Activated naive CD8-positive, alpha-beta T cell treated with anti-CD3 and anti-CD28 coated beads, Interleukin-2, amount 50 U/mL, for 24 hours (primary cell): ENCODE results near the gene CMTM2.
"Not testable (repeated sequence)": the region's sequence is repeated elsewhere in the genome, so short reads cannot be mapped to it uniquely, and the experiment has no call there.

Experiments
- ATAC-seq: fragments of 150-1000 bp; cut with Tn5 transposase; one replicate; pipeline ENCODE4 v1.10.0; 2021
- DNase-seq: peaks from one replicate; pipeline ENCODE4 v3.0.0; 2021
- H3K27ac Mint-ChIP-seq: one replicate; pipeline ENCODE4 v1.8.0; 2021; ENCODE audit warnings: mild to moderate bottlenecking, mixed read lengths
- H3K27me3 Mint-ChIP-seq: one replicate; pipeline ENCODE4 v1.8.0; 2021; ENCODE audit warnings: mixed read lengths
- H3K36me3 Mint-ChIP-seq: one replicate; pipeline ENCODE4 v1.8.0; 2021; ENCODE audit warnings: low read depth, mixed read lengths
- H3K4me1 Mint-ChIP-seq: one replicate; pipeline ENCODE4 v1.8.0; 2021; ENCODE audit warnings: mixed read lengths
- H3K4me3 Mint-ChIP-seq: one replicate; pipeline ENCODE4 v1.8.0; 2021; ENCODE audit warnings: mild to moderate bottlenecking, moderate library complexity, mixed read lengths
- H3K9me3 Mint-ChIP-seq: one replicate; pipeline ENCODE4 v1.8.0; 2021; ENCODE audit warnings: mixed read lengths

The CMTM2 gene

DNA sequence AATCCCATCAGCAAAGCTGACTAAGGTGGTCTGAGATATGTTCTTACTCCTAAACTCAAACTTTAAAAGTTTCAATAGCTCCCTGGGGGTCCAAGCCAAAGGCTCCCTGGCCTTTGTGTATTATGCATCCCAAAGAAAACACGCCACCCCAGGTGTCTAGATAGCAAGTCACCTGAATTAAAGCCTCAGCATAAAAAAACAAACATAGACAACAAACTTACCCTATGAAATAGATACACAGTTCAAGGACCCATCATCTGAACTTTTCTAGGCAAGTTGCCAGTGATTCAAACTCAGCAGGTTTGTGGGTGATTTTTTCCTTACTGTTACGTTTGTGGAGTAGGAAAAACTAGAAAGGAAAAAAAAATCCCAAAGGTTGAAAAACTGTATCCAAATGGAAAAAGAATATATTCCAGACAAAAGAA is 37.8 kb downstream of the CMTM2 start:
- DNase-seq: no peak
- Mint-ChIP-seq H3K4me3 (no peak overlapping the region), H3K9me3 (no peaks in the 10 kb centered on the region), H3K27me3 (no peaks in the 10 kb centered on the region), H3K36me3 (peaks cover 8% of the 10 kb centered on the region), H3K4me1 (peaks cover 8% of the 10 kb centered on the region), H3K27ac (no peak overlapping the region)
- ATAC-seq: no peak

DNA sequence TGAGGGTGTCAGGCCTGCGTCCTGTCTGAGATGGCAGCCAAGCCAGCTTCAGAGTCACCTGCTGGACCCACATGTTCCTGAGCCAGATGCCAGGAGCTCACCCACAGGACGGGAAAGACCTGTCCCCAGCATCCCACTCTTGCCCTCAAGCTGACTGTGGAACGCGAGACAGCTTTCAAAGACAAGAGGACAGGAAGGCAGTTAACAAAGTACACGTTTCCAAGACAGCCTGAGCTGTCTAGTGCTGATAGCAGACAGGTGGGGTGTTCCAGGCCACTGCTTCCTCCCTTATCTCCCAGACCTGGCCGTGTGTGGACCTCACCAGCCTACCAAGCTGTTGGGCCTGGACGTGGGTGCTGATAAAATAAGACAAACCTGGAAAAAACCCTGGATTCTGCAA is 38.5 kb downstream of the CMTM2 start:
- H3K27ac Mint-ChIP-seq: no peak overlapping the region
- H3K4me3 Mint-ChIP-seq: no peak overlapping the region
- ATAC-seq: no peak
- H3K36me3 Mint-ChIP-seq: peaks cover 8% of the 10 kb centered on the region
- peaks cover 8% of the 10 kb centered on the region for H3K4me1 Mint-ChIP-seq
- no peaks in the 10 kb centered on the region for H3K9me3 Mint-ChIP-seq
- no peaks in the 10 kb centered on the region for H3K27me3 Mint-ChIP-seq
- no peak for DNase-seq

DNA sequence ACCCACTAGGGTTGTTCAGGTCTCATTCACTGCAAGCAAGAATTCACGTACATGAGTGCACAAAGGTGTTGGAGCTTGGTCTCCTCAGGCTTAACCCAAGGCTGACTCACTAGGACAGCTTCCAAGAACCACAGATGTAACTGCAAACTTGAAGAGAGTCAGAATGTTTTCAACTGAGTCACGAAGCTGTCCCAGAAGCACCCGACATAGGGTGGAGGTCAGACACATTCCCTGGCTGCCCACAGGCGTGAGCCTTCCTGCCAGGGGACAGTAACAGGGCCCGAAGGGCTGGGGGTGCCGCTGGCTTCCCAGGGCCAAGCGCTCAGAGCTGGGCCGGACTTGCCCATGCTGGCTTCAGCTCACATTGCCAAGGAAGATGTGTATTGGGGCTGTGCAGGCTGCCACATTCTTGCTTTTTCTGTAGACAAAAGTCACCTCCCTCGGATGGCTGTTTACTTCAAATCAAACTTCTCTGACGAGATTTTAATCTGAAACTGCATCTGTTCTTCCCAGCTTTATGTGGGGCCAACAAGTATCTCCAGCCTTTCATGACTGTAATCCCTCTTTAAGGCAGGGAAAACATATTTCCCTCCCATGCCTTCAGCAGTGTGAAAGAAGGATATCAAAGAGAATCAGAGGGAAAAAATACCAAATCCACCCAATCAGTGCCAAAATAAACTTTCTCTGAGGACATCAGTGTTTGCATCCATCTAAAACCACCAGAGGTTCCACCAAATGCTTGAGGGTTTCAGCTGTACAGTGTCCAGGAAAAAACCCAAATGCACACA is 39.5 kb downstream of the CMTM2 start:
- Mint-ChIP-seq H3K4me1 (peaks cover 8% of the 10 kb centered on the region), H3K27me3 (no peaks in the 10 kb centered on the region), H3K36me3 (peaks cover 1% of the 10 kb centered on the region), H3K4me3 (no peak overlapping the region), H3K27ac (no peak overlapping the region), H3K9me3 (no peaks in the 10 kb centered on the region)
- DNase-seq (no peak), ATAC-seq (no peak)

DNA sequence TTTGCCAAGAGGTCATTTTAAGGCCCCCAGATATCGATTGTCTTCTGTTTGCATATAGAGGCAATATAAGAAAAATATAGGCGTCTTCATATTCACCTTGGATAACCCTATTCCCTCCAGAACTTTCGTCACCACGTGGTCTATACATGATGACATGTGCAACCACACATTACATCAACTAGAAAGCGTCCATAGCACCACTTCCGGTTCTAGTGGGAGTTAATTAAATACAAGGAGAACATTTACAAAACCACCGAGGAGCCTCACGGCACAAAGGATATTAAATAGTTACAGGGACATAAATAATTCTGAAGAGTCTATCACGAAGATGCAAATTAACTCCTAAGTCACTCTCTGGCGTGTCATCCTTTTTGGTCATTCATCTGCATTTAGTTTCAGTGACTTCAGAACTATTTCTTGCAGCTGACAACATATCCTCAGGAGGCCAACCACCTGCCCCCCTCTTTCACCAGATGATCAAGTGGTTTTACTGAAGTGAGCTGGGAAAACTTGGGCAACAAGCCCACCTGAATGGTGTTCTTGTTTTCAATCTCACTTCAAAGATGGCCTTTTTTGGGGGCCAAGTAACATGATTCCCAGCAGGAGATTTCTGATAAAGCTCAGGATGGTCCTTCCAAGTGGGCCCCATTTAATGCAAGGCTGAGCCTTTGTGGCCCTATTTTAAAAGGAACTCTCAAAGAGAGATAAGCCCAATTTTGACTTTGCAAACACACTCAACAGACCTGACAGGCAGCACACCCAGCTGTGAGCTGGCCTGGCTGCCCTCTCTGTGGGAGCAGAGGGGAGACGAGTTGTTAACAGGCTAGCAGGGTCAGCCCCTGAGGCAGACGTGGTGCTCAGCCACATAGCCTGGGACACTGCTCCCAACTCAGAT is 40.5 kb downstream of the CMTM2 start:
- no peak for DNase-seq
- peaks cover 8% of the 10 kb centered on the region for H3K4me1 Mint-ChIP-seq
- ATAC-seq: no peak
- no peak overlapping the region for H3K4me3 Mint-ChIP-seq
- H3K27ac Mint-ChIP-seq: no peak overlapping the region
- H3K27me3 Mint-ChIP-seq: no peaks in the 10 kb centered on the region
- H3K9me3 Mint-ChIP-seq: no peaks in the 10 kb centered on the region
- H3K36me3 Mint-ChIP-seq: peaks cover 1% of the 10 kb centered on the region

DNA sequence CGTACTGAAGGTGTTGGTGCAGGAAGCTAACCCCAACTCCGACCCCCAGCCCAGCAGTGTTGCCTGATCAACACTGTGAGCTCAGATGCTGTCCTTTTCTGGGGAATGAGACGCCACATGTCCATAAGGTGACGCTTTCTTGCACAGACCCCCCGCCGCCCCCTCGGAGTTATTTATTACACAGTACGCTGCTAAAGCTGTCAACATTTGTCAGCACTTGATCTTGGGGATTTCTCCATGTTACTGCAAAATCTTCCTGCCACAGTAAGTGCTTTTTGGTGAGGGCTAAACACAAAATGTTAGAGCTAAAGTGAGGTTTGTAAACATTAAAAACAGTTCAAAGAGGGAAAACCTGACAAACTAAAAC is 41.1 kb downstream of the CMTM2 start:
- H3K27me3 Mint-ChIP-seq: no peaks in the 10 kb centered on the region
- H3K4me3 Mint-ChIP-seq: no peak overlapping the region
- peaks cover 1% of the 10 kb centered on the region for H3K36me3 Mint-ChIP-seq
- ATAC-seq (no peak), DNase-seq (no peak)
- H3K4me1 Mint-ChIP-seq: peaks cover 8% of the 10 kb centered on the region
- H3K27ac Mint-ChIP-seq: no peak overlapping the region
- H3K9me3 Mint-ChIP-seq: no peaks in the 10 kb centered on the region

DNA sequence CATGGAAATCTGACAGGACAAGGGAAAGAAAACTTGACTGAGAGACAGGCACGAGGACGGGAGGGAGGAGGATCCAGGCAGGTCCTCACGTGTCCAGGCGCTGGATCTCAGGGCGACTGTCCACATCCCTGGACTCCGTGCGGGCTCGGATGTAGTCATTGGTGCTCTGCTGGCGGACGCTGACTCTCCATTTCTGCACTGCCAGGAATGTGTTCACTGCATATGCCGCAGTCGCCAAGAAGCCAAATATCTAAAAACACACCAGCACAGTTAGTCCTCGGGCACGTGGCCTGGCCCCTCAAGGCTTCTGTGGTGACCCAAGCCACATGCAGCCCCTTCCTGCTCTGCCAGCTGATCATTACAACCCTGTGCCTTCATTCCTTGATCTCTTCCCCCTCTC is 42.7 kb downstream of the CMTM2 start:
- H3K36me3 Mint-ChIP-seq: peaks cover 1% of the 10 kb centered on the region
- peaks cover 8% of the 10 kb centered on the region for H3K4me1 Mint-ChIP-seq
- ATAC-seq (no peak), DNase-seq (no peak)
- no peak overlapping the region for H3K4me3 Mint-ChIP-seq
- no peaks in the 10 kb centered on the region for H3K27me3 Mint-ChIP-seq
- H3K27ac Mint-ChIP-seq: no peak overlapping the region
- H3K9me3 Mint-ChIP-seq: no peaks in the 10 kb centered on the region

DNA sequence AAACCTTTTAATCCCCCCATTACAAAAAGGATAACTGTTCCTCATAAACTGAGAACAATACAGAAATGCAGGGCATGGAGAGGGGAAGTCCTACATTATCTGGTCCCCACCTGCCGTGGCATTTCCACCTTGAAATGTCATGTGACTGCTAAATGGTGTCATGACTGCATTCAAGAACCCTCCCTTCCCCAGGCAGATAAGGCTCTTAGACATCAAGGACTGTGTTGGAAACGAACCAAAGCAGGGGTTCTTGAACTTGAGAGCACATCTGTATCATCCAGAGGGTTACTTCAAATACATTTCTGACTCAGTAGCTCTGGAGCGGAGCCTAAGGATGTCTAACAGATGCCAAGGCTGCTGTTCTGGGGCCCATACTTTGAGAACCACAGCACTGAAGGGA is 43.6 kb downstream of the CMTM2 start:
- peaks cover 1% of the 10 kb centered on the region for H3K36me3 Mint-ChIP-seq
- no peaks in the 10 kb centered on the region for H3K27me3 Mint-ChIP-seq
- H3K4me3 Mint-ChIP-seq: no peak overlapping the region
- ATAC-seq (no peak), DNase-seq (no peak)
- no peaks in the 10 kb centered on the region for H3K9me3 Mint-ChIP-seq
- H3K4me1 Mint-ChIP-seq: peaks cover 8% of the 10 kb centered on the region
- no peak overlapping the region for H3K27ac Mint-ChIP-seq

DNA sequence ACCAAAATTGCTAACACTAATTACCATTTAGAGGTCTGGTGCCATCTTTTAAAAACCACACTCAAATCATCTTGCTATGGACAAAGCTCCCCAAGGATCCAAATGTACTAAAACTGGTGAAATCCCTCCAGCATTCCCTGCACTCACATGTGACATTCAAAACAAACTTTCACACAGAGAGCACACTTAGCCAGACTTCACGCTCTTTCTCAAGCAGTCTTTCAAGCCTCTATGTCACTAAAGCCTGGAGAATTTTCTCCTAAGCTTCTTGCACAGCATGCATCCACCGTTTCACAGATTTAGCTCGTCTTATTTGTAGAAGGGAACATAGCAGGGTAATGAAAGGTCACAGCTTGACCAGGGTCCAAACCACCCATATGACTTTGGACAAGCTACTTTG is 44.5 kb downstream of the CMTM2 start:
- peaks cover 8% of the 10 kb centered on the region for H3K4me1 Mint-ChIP-seq
- no peak overlapping the region for H3K27ac Mint-ChIP-seq
- no peak overlapping the region for H3K4me3 Mint-ChIP-seq
- no peak for DNase-seq
- peaks cover 1% of the 10 kb centered on the region for H3K36me3 Mint-ChIP-seq
- ATAC-seq: no peak
- H3K9me3 Mint-ChIP-seq: no peaks in the 10 kb centered on the region
- no peaks in the 10 kb centered on the region for H3K27me3 Mint-ChIP-seq

DNA sequence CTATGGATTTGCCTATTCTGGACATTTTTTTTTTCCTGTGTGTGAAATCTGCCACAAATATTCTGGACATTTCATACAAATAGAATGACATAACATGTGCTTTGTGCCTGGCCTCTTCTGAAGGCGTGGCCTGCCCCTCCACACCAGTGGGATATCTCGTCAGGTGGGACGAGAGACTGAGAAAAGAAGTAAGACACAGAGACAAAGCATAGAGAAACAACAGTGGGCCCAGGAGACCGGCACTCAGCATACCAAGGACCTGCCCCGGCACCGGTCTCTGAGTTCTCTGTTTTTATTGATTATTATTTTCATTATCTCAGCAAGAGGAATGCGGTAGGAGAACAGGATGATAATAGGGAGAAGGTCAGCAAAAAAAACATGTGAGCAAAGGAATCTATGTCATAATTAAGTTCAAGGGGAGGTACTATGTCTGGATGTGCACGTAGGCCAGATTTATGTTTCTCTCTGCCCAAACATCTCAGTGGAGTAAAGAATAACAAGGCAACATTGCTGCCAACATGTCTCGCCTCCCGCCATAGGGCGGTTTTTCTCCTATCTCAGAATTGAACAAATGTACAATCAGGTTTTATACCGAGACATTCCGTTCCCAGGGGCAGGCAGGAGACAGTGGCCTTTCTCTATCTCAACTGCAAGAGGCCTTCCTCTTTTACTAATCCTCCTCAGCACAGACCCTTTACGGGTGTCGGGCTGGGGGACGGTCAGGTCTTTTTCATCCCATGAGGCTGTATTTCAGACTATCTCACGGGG is 48.5 kb downstream of the CMTM2 start:
- not testable (repeated sequence) for H3K36me3 Mint-ChIP-seq, ATAC-seq, H3K27ac Mint-ChIP-seq, H3K4me1 Mint-ChIP-seq, DNase-seq, H3K9me3 Mint-ChIP-seq, H3K27me3 Mint-ChIP-seq, H3K4me3 Mint-ChIP-seq

DNA sequence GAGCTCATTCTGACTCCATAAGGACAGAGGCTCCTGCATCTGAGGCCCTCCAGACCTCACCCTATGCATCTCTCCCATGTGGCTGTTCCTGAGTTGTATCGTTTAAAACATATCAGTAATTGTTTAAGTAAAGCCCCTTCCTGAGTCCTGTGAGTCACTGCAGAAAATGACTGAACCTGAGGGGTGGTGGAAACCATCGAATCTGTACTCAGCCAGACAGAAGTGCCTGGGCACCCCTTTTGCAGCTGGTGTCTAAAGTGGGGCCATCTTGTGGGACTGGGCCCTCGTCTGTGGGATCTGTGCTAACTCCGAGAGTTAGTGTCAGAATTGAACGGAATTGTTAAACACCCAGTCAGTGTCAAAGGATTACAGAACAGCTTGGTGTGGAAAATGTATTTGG is 50.6 kb downstream of the CMTM2 start:
- Mint-ChIP-seq H3K36me3 (no peaks in the 10 kb centered on the region), H3K27me3 (no peaks in the 10 kb centered on the region), H3K4me3 (no peak overlapping the region), H3K27ac (no peak overlapping the region), H3K9me3 (no peaks in the 10 kb centered on the region), H3K4me1 (no peaks in the 10 kb centered on the region)
- ATAC-seq: no peak
- no peak for DNase-seq

DNA sequence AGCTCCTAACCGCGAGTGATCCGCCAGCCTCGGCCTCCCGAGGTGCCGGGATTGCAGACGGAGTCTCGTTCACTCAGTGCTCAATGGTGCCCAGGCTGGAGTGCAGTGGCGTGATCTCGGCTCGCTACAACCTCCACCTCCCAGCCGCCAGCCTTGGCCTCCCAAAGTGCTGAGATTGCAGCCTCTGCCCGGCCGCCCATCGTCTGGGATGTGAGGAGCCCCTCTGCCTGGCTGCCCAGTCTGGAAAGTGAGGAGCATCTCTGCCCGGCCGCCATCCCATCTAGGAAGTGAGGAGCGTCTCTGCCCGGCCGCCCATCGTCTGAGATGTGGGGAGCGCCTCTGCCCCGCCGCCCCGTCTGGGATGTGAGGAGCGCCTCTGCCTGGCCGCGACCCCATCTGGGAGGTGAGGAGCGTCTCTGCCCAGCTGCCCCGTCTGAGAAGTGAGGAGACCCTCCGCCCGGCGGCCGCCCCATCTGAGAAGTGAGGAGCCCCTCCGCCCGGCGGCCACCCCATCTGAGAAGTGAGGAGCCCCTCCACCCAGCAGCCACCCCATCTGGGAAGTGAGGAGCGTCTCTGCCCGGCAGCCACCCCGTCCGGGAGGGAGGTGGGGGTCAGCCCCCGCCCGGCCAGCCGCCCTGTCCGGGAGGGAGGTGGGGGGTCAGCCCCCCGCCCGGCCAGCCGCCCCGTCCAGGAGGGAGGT is 51.4 kb downstream of the CMTM2 start:
- H3K4me3 Mint-ChIP-seq, H3K27me3 Mint-ChIP-seq, H3K36me3 Mint-ChIP-seq, H3K27ac Mint-ChIP-seq, H3K9me3 Mint-ChIP-seq, DNase-seq, H3K4me1 Mint-ChIP-seq, ATAC-seq: not testable (repeated sequence)

DNA sequence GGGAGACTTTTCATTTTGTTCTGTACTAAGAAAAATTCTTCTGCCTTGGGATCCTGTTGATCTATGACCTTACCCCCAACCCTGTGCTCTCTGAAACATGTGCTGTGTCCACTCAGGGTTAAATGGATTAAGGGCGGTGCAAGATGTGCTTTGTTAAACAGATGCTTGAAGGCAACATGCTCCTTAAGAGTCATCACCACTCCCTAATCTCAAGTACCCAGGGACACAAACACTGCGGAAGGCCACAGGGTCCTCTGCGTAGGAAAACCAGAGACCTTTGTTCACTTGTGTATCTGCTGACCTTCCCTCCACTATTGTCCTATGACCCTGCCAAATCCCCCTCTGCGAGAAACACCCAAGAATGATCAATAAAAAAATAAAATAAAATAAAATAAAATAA is 52.3 kb downstream of the CMTM2 start:
- DNase-seq, ATAC-seq, H3K27me3 Mint-ChIP-seq, H3K27ac Mint-ChIP-seq, H3K4me3 Mint-ChIP-seq, H3K9me3 Mint-ChIP-seq, H3K36me3 Mint-ChIP-seq, H3K4me1 Mint-ChIP-seq: not testable (repeated sequence)

DNA sequence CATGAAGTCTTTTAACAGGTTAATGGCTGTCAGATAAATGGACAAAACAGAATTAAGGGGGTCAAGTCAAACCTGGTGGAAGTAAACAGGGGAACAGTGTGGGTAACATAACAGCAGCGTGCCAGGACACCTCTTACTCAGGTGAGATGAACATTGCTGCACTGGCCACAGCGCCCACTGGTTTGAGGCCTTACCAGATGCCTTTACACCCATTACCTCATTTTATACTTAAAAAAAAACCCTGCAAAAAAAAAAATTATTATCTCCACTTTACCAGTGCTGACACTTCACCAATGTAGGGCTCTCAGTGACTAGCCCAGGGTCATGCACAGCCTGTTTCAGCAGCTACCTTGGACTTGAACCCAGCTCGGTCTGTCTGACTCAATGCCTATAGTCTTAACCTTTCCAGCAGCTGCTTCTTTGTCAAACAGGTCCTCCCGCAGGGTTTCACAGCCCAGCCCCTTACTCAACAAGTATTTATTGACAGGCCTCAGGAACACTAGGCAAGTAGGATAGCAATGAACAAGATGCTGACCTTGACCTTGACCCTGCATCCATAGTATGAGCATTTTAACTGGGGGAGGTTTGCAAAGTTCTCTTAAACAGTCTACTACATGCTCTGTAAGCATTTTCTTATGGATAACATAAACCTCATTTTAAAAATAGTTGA is 55.4 kb downstream of the CMTM2 start:
- H3K27ac Mint-ChIP-seq: no peak overlapping the region
- H3K36me3 Mint-ChIP-seq: no peaks in the 10 kb centered on the region
- H3K4me3 Mint-ChIP-seq: no peak overlapping the region
- DNase-seq (no peak), ATAC-seq (no peak)
- no peaks in the 10 kb centered on the region for H3K9me3 Mint-ChIP-seq
- no peaks in the 10 kb centered on the region for H3K27me3 Mint-ChIP-seq
- H3K4me1 Mint-ChIP-seq: no peaks in the 10 kb centered on the region

DNA sequence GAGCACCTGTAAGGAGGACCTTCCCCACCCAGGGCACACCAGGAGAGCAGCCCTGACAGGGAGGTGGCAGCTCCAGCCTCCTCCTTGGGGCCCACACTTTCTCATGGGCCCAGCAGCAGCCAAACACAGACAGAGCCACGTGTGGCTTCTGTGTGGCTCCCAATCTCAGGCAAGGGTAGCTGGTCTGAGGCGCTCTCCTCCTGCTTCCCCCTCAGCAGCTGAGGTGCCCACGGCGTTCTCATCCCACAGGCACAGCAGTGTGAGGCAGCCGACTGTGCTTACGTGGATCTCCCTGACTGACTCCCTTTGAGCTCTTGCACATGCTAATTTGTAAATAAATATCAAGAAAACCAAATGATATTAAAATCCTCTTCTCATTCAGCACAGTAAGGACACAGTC is 56.1 kb downstream of the CMTM2 start:
- ATAC-seq (no peak), DNase-seq (no peak)
- no peaks in the 10 kb centered on the region for H3K9me3 Mint-ChIP-seq
- H3K4me1 Mint-ChIP-seq: no peaks in the 10 kb centered on the region
- no peaks in the 10 kb centered on the region for H3K36me3 Mint-ChIP-seq
- no peak overlapping the region for H3K27ac Mint-ChIP-seq
- H3K27me3 Mint-ChIP-seq: no peaks in the 10 kb centered on the region
- no peak overlapping the region for H3K4me3 Mint-ChIP-seq
